ENCODE measurements around the gene KDM3B. TPM values are rescaled to one million over a fixed set of nuclear protein-coding genes. Genes with fewer than 3 reads are reported as not detected.

The KDM3B gene
- total and polyA plus RNA-seq, 2 of the 8 experiments (the other 6 are each of a cell fraction or from before 2014, with no cell fraction given), result 27.1 to 78.1 TPM

GRCh38 chr5:138458384-138458783, 105.9 kb downstream of the KDM3B start (continued):
- TF ChIP-seq CHD7 (IDR thresholded peaks at IDR 0.05; ENCODE audit: insufficient replicate concordance, low read length), result no peak
- TF ChIP-seq JUN (IDR thresholded peaks at IDR 0.05; ENCODE audit: low read depth, low read length), result no peak
- no peak for TF ChIP-seq RBBP5 (IDR thresholded peaks at IDR 0.05; ENCODE audit: borderline replicate concordance, low read depth, low read length)
- no peak for TF ChIP-seq KDM4A (IDR thresholded peaks at IDR 0.05; ENCODE audit: low read depth, low read length, severe bottlenecking)
- TF ChIP-seq KDM5A (IDR thresholded peaks at IDR 0.05; ENCODE audit: low read length), result no peak
- no peak for TF ChIP-seq TEAD4 (IDR thresholded peaks at IDR 0.05; ENCODE audit: low read depth, low read length)
- no peak for TF ChIP-seq SRF (IDR thresholded peaks at IDR 0.05; ENCODE audit: low read depth, low read length)
- no peak for TF ChIP-seq RFX5 (IDR thresholded peaks at IDR 0.05; ENCODE audit: borderline replicate concordance, low read depth, low read length)
- TF ChIP-seq PHF8 (conservative IDR thresholded peaks at IDR 0.05; ENCODE audit: low read depth, low read length), result no peak
- no peak for TF ChIP-seq POLR2A (IDR thresholded peaks at IDR 0.05; ENCODE audit: control extremely low read depth in 1 of 2, low read depth in 2 of 2, low read length in 2 of 2)
- no peak for TF ChIP-seq FOSL1 (IDR thresholded peaks at IDR 0.05; ENCODE audit: insufficient read depth, low read depth, low read length)
- no peak for TF ChIP-seq CBX8 (IDR thresholded peaks at IDR 0.05; ENCODE audit: borderline replicate concordance, low read depth, low read length)
- TF ChIP-seq MAX (IDR thresholded peaks at IDR 0.05), result no peak

Data from H1 (cell line).